Measurements from ENCODE around the gene SCAF1. TPM values are rescaled to one million over a fixed set of nuclear protein-coding genes. Genes with fewer than 3 reads are reported as not detected.

Gene SCAF1
- total RNA-seq, 1 donor from 2014 or later, result 59.4 TPM

- DNase-seq (no peak), ATAC-seq (no peak)
- Histone ChIP-seq H3K4me3 (no peak overlapping the region), H3K9me3 (no peaks in the 10 kb centered on the region), H3K36me3 (peaks cover 92% of the 10 kb centered on the region), H3K4me1 (no peaks in the 10 kb centered on the region), H3K27ac (no peak overlapping the region), H3K27me3 (ENCODE audit: low read depth) (no peaks in the 10 kb centered on the region)
- TF ChIP-seq, protein P1, sequence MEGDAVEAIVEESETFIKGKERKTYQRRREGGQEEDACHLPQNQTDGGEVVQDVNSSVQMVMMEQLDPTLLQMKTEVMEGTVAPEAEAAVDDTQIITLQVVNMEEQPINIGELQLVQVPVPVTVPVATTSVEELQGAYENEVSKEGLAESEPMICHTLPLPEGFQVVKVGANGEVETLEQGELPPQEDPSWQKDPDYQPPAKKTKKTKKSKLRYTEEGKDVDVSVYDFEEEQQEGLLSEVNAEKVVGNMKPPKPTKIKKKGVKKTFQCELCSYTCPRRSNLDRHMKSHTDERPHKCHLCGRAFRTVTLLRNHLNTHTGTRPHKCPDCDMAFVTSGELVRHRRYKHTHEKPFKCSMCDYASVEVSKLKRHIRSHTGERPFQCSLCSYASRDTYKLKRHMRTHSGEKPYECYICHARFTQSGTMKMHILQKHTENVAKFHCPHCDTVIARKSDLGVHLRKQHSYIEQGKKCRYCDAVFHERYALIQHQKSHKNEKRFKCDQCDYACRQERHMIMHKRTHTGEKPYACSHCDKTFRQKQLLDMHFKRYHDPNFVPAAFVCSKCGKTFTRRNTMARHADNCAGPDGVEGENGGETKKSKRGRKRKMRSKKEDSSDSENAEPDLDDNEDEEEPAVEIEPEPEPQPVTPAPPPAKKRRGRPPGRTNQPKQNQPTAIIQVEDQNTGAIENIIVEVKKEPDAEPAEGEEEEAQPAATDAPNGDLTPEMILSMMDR (IDR thresholded peaks at IDR 0.05), result no peak
- intact Hi-C loops (cut with DNase I), result no loop called here
Observed at GRCh38 chr19:49653466-49653806, 11.4 kb downstream of the SCAF1 start.

DNA sequence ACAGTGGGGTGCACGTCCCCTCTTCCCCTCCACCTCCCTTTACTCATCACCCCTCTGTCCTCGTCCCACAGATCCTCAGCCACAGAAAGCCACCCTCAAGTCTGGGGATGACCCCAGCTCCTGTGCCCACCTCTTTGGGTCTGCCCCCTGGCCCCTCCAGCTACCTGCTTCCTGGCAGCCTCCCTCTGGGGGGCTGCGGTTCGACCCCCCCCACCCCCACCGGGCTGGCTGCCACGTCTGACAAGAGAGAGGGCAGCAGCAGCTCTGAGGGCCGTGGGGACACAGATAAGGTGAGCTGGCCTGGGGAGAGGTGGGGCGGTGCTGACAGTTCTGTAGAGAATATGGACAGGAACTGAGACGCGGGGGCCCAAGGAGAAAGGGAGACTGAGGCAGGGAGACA lies 12.6 kb downstream of the SCAF1 start:
- H3K9me3 ChIP-seq, result no peaks in the 10 kb centered on the region
- H3K4me3 ChIP-seq, result no peak overlapping the region
- no peak overlapping the region for H3K27ac ChIP-seq
- intact Hi-C loops (cut with DNase I), result no loop called here
- TF ChIP-seq, protein P1 (IDR thresholded peaks at IDR 0.05), result no peak
- DNase-seq, result no peak
- no peak for ATAC-seq
- peaks cover 92% of the 10 kb centered on the region for H3K36me3 ChIP-seq
- H3K27me3 ChIP-seq (ENCODE audit: low read depth), result no peaks in the 10 kb centered on the region
- no peaks in the 10 kb centered on the region for H3K4me1 ChIP-seq

- intact Hi-C loops (cut with DNase I), result no loop called here
- H3K27ac ChIP-seq, result peak overlapping the region; percentile 18
- no peaks in the 10 kb centered on the region for H3K9me3 ChIP-seq
- H3K4me3 ChIP-seq, result no peak overlapping the region
- ATAC-seq, result no peak
- H3K27me3 ChIP-seq (ENCODE audit: low read depth), result no peaks in the 10 kb centered on the region
- H3K4me1 ChIP-seq, result no peaks in the 10 kb centered on the region
- H3K36me3 ChIP-seq, result peaks cover 93% of the 10 kb centered on the region
- no peak for DNase-seq
- TF ChIP-seq, protein P1 (IDR thresholded peaks at IDR 0.05), result no peak
Observed at GRCh38 chr19:49655570-49656455, 13.8 kb downstream of the SCAF1 start.

GRCh38 chr19:49656456-49657109 lies 14.6 kb downstream of the SCAF1 start:
- H3K36me3 ChIP-seq, result peaks cover 95% of the 10 kb centered on the region
- TF ChIP-seq, protein P1 (IDR thresholded peaks at IDR 0.05), result no peak
- intact Hi-C loops (cut with DNase I), result no loop called here
- H3K27me3 ChIP-seq (ENCODE audit: low read depth), result no peaks in the 10 kb centered on the region
- DNase-seq, result no peak
- no peak overlapping the region for H3K4me3 ChIP-seq
- no peak overlapping the region for H3K27ac ChIP-seq
- ATAC-seq, result no peak
- H3K4me1 ChIP-seq, result no peaks in the 10 kb centered on the region
- no peaks in the 10 kb centered on the region for H3K9me3 ChIP-seq

DNA sequence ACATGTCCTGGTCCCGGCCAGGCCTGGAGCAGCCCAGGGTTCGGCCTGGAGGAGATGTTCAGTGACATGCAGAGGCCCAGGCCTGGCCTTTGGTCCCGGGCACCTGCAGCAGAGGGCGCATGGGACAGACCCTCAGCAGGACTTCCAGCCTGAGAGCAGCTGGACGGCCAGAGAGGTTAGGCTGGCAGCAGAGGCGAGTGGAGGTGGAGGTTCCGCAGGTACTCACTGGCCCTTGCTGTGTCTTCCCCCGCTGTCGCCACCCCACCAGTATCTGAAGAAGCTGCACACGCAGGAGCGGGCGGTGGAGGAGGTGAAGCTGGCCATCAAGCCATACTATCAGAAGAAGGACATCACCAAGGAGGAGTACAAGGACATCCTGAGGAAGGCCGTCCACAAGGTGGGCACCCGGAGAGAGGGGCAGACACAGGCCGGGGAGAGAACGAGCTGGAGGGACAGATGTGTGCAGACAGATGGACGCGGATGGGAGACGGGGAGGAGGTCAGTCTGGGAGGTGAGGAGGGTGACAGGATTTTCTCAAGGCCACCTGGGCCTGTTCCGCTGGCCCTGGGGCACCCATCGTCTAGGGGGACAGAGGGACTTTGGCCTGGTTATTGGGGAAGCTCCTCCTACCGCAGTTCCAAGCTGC lies 15.6 kb downstream of the SCAF1 start:
- no peaks in the 10 kb centered on the region for H3K27me3 ChIP-seq (ENCODE audit: low read depth)
- H3K36me3 ChIP-seq, result peaks cover 100% of the 10 kb centered on the region
- no peaks in the 10 kb centered on the region for H3K9me3 ChIP-seq
- no peak overlapping the region for H3K4me3 ChIP-seq
- DNase-seq, result no peak
- TF ChIP-seq, protein P1 (IDR thresholded peaks at IDR 0.05), result no peak
- intact Hi-C loops (cut with DNase I), result no loop called here
- no peak overlapping the region for H3K27ac ChIP-seq
- no peaks in the 10 kb centered on the region for H3K4me1 ChIP-seq
- no peak for ATAC-seq
